HT1080 (cell line): ENCODE data around the gene SIRT3. TPM values are rescaled to one million over a fixed set of nuclear protein-coding genes. Genes with fewer than 3 reads are reported as not detected.

ENCODE experiments used
- DNase-seq: peaks from one replicate; pipeline ENCODE4 v3.0.0-alpha.2; 2015; ENCODE audit warnings: low read depth
- polyA plus RNA-seq, 2 experiments: library from polyadenylated mRNA; depleted of rRNA; stranded (reverse); fragments of >200 nt; gene quantifications; 2 replicates each; pipeline ENCODE4 v1.2.3, GENCODE V29; 2015
- total RNA-seq: library from RNA; depleted of rRNA; stranded (reverse); fragments of >200 nt; shearing (Covaris generic); gene quantifications from 2 replicates; pipeline ENCODE4 v1.2.3, GENCODE V29; 2014; rRNA removed

The SIRT3 gene
- 10.0 and 10.4 TPM in 2 replicates for total RNA-seq
- polyA plus RNA-seq (2015; cell fraction: cytosol; rRNA removed) = 12.7 and 14.8 TPM in 2 replicates
- polyA plus RNA-seq (2015; cell fraction: nucleus; rRNA removed) = 30.3 and 35.7 TPM in 2 replicates

- DNase-seq = peak; percentile 54
These were observed at the start of gene SIRT3 for GRCh38 chr11:235997-236773. SIRT3 (minus strand) TSS chr11:236342; CDS start chr11:236328, 14 bp downstream.

GRCh38 chr11:285894-286220, 49.7 kb upstream of the SIRT3 start:
- no peak for DNase-seq

DNA sequence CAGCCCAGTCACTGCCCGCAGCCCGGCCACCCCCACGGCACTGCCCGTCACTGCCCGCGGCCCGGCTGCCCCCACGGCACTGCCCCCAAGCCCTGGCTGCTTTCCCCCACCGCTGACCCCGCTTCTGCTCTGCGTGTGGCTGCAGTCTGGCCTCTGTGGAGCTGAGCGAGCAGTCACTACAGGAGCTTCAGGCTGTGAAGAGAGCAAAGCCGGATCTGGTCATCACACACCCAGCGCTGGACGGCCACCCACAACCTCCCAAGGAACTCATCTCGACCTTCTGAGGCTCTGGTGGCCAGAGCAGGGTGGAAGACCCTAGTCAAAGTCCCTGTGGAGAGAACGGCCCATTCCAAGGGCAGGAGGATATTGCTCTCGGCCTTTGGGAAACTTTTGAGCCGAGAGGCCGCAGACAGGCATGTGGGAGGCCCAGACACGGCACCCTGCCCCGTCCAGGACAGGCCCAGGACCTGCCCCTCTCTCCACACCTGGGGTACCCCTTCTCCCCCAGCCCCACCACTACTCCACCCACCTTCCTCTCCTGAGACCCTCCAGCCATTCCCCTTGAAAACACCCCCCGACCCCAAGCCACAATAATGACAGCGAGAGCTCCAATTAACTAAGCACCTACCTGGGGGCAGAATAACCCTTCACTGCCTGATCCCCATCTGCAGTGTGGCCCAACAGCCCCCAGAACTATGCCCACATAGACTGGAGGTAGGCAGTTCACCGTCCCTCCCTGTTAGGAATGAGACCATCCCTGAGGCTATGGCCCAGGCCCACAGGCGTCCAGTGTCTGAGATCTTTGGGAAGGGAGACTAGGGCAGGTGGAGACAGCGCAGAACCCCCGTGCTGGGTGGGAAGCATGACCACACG, 49.1 kb upstream of the SIRT3 start:
- no peak for DNase-seq

DNA sequence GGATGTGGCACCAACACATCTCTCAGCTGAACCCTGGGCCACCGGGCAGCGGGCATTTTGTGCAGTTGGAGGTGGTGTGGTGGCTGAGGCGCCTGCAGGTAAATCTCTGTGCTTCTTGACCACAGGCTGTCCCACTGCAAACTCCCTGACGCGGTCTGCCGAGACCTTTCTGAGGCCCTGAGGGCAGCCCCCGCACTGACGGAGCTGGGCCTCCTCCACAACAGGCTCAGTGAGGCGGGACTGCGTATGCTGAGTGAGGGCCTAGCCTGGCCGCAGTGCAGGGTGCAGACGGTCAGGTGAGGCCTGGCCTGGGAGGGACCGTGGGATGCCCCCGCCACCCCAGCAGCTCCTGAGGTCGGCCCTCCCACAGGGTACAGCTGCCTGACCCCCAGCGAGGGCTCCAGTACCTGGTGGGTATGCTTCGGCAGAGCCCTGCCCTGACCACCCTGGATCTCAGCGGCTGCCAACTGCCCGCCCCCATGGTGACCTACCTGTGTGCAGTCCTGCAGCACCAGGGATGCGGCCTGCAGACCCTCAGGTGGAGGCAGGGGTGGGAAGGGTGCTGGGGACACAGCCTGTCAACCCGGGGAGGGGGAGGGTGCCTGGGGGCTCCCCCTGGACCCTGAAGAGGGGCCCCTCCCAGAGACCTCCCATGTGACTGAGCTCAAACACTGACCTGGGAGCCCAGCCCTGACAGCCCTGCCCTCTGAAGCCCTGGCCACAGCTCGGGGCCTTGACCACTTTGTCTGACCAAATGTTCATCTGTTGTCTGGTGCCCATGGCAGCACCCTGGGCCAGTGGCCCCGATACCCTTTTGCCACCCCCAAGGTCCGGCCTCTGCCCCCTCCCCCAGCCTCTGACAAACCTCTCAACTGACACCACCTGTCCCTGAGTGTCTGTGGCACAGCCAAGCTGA, 48.2 kb upstream of the SIRT3 start:
- DNase-seq = no peak

GRCh38 chr11:283405-284104, 47.4 kb upstream of the SIRT3 start:
- DNase-seq = no peak

- no peak for DNase-seq
These were observed 46.7 kb upstream of the SIRT3 start for GRCh38 chr11:282630-283360.

GRCh38 chr11:282171-282570, 46.0 kb upstream of the SIRT3 start:
- no peak for DNase-seq

- DNase-seq = no peak
These were observed 45.5 kb upstream of the SIRT3 start for GRCh38 chr11:281486-282161.

GRCh38 chr11:280706-281485, 44.8 kb upstream of the SIRT3 start:
- no peak for DNase-seq

- no peak for DNase-seq
These were observed 44.0 kb upstream of the SIRT3 start for GRCh38 chr11:279966-280705.

DNA sequence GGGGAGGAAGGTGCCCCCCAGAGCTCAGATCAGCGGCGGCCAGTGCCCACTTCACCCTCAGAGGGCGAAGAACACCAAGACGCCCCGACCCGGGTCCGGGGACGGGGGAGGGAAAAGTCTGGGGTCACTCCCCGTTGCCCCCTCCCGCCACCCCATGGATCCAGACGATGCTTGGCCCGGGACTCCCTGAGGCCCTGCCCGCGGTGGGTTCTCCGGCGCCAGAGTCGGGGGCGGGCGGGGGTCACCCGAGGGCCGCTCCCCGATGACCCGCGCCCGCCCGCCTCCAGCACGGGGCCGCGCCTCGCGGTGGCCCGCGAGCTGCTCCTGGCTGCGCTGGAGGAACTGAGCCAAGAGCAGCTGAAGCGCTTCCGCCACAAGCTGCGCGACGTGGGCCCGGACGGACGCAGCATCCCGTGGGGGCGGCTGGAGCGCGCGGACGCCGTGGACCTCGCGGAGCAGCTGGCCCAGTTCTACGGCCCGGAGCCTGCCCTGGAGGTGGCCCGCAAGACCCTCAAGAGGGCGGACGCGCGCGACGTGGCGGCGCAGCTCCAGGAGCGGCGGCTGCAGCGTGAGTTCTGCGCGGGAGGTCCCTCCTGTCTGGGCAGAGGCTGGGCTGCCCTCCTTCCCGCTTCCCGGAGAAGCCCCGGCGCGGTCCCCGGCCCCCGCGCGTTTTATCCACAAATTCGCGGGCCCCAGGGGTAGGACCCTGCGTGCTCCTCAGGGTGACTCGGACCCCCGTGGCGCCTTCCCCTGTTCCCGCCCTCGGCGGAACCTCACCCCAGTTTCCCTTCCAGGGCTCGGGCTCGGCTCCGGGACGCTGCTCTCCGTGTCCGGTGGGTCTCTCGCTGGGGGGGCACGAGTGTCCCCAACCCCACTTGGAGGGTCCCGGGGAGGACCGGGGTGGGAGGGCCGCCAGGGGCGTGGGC, 43.2 kb upstream of the SIRT3 start:
- no peak for DNase-seq

DNA sequence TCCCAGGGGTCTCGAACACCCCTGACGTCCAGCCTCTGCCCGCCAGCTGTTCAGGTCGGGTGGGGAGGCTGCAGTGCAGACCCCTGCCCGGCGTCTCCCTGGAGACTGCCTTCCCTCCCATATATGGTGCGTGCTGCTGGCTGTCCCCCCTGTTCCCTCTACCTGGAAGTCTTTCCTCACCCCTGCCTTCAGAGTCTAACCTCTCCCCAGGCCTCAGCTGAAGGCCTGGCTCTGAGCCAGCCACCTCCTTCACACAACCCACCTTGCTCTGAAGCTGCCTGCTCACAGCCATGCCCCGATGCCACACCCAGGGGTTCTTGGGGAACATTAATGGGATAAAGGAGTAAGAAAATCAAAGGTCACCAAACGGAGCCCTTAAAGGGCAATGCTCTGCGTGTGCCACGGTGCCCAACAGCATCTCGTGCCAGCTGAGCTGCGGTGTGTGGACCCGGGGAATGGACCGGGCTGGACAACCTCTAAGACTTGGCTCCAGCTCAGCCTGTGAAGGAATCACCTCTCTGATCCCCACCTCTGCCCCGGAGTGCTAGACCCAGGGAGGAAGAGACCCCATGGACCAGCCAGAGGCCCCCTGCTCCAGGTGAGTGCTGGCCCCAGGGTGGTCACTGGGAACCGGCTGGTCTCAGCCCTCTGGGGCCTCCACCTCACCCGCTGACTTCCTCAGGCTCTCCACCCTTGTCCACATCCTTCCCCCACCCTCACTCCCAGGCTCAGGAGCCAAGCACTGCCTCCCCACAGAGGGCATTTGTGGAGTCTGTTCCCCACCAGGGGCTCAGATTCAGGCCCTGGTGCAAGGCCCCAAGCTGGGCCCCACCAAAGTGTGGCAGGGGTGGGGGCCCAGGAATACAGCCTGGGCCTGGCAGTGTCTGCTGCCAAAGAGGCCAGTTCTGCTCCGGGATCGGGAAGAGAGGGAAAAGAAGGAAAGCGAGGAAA, 42.1 kb upstream of the SIRT3 start, which contains the start of gene NLRP6:
Gene NLRP6, plus strand, starts transcription at position 407 of the 951 bp plus-strand sequence. Its CDS starts 163 bp downstream, at position 570.
- no peak for DNase-seq

- no peak for DNase-seq
These were observed 40.1 kb upstream of the SIRT3 start for GRCh38 chr11:276219-276618.

DNA sequence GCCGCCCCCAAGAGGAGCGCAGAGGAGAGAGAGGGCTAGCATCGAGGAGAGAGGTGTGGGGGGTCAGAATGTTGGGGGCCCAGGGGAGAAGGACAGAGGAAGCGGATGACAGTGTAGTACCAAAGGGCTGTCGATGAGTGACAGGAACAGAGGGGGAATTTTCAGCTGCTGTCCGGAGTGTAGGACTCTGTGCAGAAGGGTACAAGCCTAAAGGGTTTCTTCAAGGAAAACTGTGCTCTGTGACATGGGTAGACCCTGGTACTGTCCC, 36.7 kb upstream of the SIRT3 start:
- no peak for DNase-seq

DNA sequence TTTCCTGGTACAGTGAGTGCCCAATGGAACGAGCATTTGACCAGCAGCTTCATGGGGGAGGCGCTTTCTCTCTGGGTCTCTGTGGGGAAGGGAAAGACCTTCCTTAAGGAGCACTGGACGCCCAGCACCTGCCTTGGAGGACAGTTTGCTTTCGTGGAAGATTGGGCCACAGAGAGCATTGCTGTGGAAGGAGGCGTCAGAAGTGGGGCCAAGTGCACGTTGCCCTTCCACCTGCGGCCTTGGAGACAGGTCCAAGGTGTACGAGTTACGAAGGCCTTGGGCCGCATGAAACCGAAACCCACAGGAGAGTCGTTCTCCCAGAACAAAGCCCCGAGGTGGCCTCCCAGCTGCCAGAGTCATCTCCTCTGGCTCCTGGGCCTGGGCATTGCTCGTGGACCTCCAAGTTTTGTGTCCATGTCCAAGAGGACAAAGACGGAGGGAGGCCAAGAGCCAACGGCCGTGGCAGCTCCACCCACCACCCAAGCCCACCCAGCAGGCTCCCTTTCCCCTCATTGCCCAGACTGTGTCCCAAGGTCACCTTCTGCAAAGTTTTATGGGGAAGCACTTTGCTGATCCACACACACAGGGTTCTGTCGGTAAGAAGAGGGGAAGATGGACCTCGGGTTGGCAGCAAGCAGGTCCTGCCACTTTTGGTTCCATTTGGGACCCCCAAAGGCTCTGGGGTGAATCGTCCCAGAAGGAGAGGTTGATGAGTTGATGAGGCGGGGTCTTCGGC, 36.2 kb upstream of the SIRT3 start:
- DNase-seq = no peak
